ENCODE data around the gene TFB1M.

GRCh38 chr6:155270561-155271091, 43.7 kb downstream of the TFB1M start:
- TF ChIP-seq CTCF (IDR thresholded peaks at IDR 0.05) (no peak), POLR2A (IDR thresholded peaks at IDR 0.05) (no peak), EP300 (IDR thresholded peaks at IDR 0.05) (no peak), POLR2AphosphoS5 (IDR thresholded peaks at IDR 0.05) (no peak)

Measured in suprapubic skin (tissue), 4 donors.